Common myeloid progenitor, CD34-positive (primary cell): Measurements from ENCODE around the gene MPRIP.

Experiments used
- CTCF ChIA-PET: fragments of 350-600 bp; sonication (Branson Sonifier 250); formaldehyde crosslinking; loops from one replicate; lab custom pipeline; 2021; ENCODE audit warnings: antibody characterized with exemption; lab: Charles Lee
- POLR2A ChIA-PET: fragments of 350-600 bp; sonication (Branson Sonifier 250); formaldehyde crosslinking; loops from one replicate; lab custom pipeline; 2021; ENCODE audit warnings: antibody characterized with exemption; lab: Charles Lee
- DNase-seq, 3 donors: peaks; one replicate each; pipeline versions ENCODE4 v3.0.0 to v3.0.0-alpha.2; 2013
- H3K27ac ChIP-seq, 2 experiments: 1 replicate in 1 of 2; 2 replicates in 1 of 2; pipeline ENCODE4 v1.7.0; 2013; ENCODE audit warnings: inconsistent platforms in 2 of 2, low read length in 2 of 2, mild to moderate bottlenecking in 2 of 2, low read depth in 1 of 2, moderate library complexity in 1 of 2; ENCODE audit not compliant: severe bottlenecking in 2 of 2, insufficient read depth in 1 of 2, poor library complexity in 1 of 2
- H3K27me3 ChIP-seq, 5 experiments: replicated peaks in 2 of 5; 1 replicate in 3 of 5; 2 replicates in 2 of 5; pipeline versions ENCODE4 v1.6.1 to v1.7.0; 2013; ENCODE audit warnings: low read length in 4 of 5, mild to moderate bottlenecking in 2 of 5, moderate library complexity in 2 of 5, inconsistent platforms in 1 of 5; ENCODE audit not compliant: insufficient read depth in 5 of 5, control insufficient read depth in 4 of 5
- H3K36me3 ChIP-seq, 4 experiments: 1 replicate in 2 of 4; 2 replicates in 2 of 4; pipeline versions ENCODE4 v1.6.1 to v1.7.0; 2013; ENCODE audit warnings: low read length in 3 of 4, control low read depth in 1 of 4, mild to moderate bottlenecking in 1 of 4; ENCODE audit not compliant: control insufficient read depth in 4 of 4, insufficient read depth in 4 of 4
- H3K4me1 ChIP-seq, 4 experiments: 1 replicate in 3 of 4; 2 replicates in 1 of 4; pipeline versions ENCODE4 v1.6.1 to v1.7.1; 2013; ENCODE audit warnings: low read length in 3 of 4, mild to moderate bottlenecking in 3 of 4, control low read depth in 1 of 4, inconsistent platforms in 1 of 4, moderate library complexity in 1 of 4; ENCODE audit not compliant: control insufficient read depth in 4 of 4, insufficient read depth in 4 of 4; ENCODE audit errors: control extremely low read depth in 1 of 4
- H3K4me3 ChIP-seq, 7 experiments: 1 replicate in 4 of 7; 2 replicates in 3 of 7; pipeline versions ENCODE4 v1.5.1 to v1.7.0; 2013; ENCODE audit warnings: mild to moderate bottlenecking in 7 of 7, low read length in 6 of 7, moderate library complexity in 6 of 7, inconsistent platforms in 2 of 7, low read depth in 2 of 7, control low read depth in 1 of 7; ENCODE audit not compliant: insufficient read depth in 4 of 7, control insufficient read depth in 1 of 7; ENCODE audit errors: extremely low read depth in 1 of 7
- H3K9me3 ChIP-seq, 5 experiments: 1 replicate in 4 of 5; 2 replicates in 1 of 5; pipeline versions ENCODE4 v1.6.1 to v1.7.1; 2013; ENCODE audit warnings: low read length in 4 of 5, mild to moderate bottlenecking in 2 of 5, inconsistent platforms in 1 of 5, low read depth in 1 of 5, moderate library complexity in 1 of 5; ENCODE audit not compliant: control insufficient read depth in 4 of 5, insufficient read depth in 2 of 5; ENCODE audit errors: control extremely low read depth in 1 of 5
- WGBS: methylation state at CpG from one replicate; pipeline ENCODE4 v1.1.5; 2013; ENCODE audit not compliant: insufficient coverage; 5-methylcytosine and 5-hydroxymethylcytosine counted together

Gene MPRIP

GRCh38 chr17:17086585-17086984 lies 44.3 kb downstream of the MPRIP start:
- no peaks in the 10 kb centered on the region for H3K27me3 ChIP-seq
- POLR2A ChIA-PET = no interaction called here
- H3K4me3 ChIP-seq = no peak overlapping the region
- peaks cover 0 to 10% (median 5%) of the 10 kb centered on the region in 4 experiments for H3K4me1 ChIP-seq
- H3K9me3 ChIP-seq = no peaks in the 10 kb centered on the region
- no peak for DNase-seq
- no peak overlapping the region for H3K27ac ChIP-seq
- 100% methylated on average over 5 of the region's 6 CpGs for WGBS
- H3K36me3 ChIP-seq = peaks cover 6 to 67% (median 41%) of the 10 kb centered on the region in 4 experiments
- CTCF ChIA-PET = interaction anchor here (1.1 to 1.6 kb wide), 3 partner anchors 9 to 29 kb away, joined by 3 to 4 read pairs (median 4); no protein-coding TSS in a partner anchor

- no peak overlapping the region for H3K4me3 ChIP-seq
- WGBS = 96% methylated on average over 10 of the region's 13 CpGs
- no peak overlapping the region for H3K27ac ChIP-seq
- peaks cover 6 to 70% (median 41%) of the 10 kb centered on the region in 4 experiments for H3K36me3 ChIP-seq
- H3K4me1 ChIP-seq = peaks cover 0 to 10% (median 5%) of the 10 kb centered on the region in 4 experiments
- DNase-seq = no peak
- H3K27me3 ChIP-seq = no peaks in the 10 kb centered on the region
- ChIA-PET POLR2A (no interaction called here), CTCF (interaction anchor here (1.1 to 1.6 kb wide), 3 partner anchors 10 to 29 kb away, joined by 3 to 4 read pairs (median 4); no protein-coding TSS in a partner anchor)
- H3K9me3 ChIP-seq = no peaks in the 10 kb centered on the region
Observed at GRCh38 chr17:17087424-17088015, 45.3 kb downstream of the MPRIP start.

GRCh38 chr17:17088086-17088485 lies 45.8 kb downstream of the MPRIP start:
- Histone ChIP-seq H3K4me1 (peaks cover 0 to 10% (median 5%) of the 10 kb centered on the region in 4 experiments), H3K27ac (no peak overlapping the region), H3K9me3 (no peaks in the 10 kb centered on the region), H3K36me3 (peaks cover 4 to 65% (median 35%) of the 10 kb centered on the region in 4 experiments), H3K4me3 (no peak overlapping the region), H3K27me3 (no peaks in the 10 kb centered on the region)
- CTCF ChIA-PET = interaction anchor here (1.6 kb wide), 1 partner anchor 30 kb away, joined by 4 read pairs; no protein-coding TSS in a partner anchor
- 87% methylated on average over 5 of the region's 10 CpGs for WGBS
- DNase-seq = peak in 1 of 3 donors; percentile 20
- POLR2A ChIA-PET = no interaction called here

- H3K4me1 ChIP-seq = peaks cover 0 to 10% (median 5%) of the 10 kb centered on the region in 4 experiments
- POLR2A ChIA-PET = no interaction called here
Observed at GRCh38 chr17:17088541-17089525, 46.6 kb downstream of the MPRIP start.

GRCh38 chr17:17089796-17090641 lies 47.8 kb downstream of the MPRIP start:
- Histone ChIP-seq H3K9me3 (no peaks in the 10 kb centered on the region), H3K27me3 (no peaks in the 10 kb centered on the region), H3K36me3 (peaks cover 4 to 51% (median 24%) of the 10 kb centered on the region in 4 experiments), H3K27ac (no peak overlapping the region), H3K4me1 (peaks cover 0 to 10% (median 5%) of the 10 kb centered on the region in 4 experiments), H3K4me3 (no peak overlapping the region)
- DNase-seq = no peak
- CTCF ChIA-PET = no interaction called here
- WGBS = 98% methylated on average over 18 of the region's 18 CpGs
- POLR2A ChIA-PET = no interaction called here

More at GRCh38 chr17:17088541-17089525, 46.6 kb downstream of the MPRIP start:
- CTCF ChIA-PET = no interaction called here
- 73% methylated on average over 8 of the region's 8 CpGs for WGBS
- Histone ChIP-seq H3K27ac (peak overlapping the region in 1 of 2 experiments; percentile 35), H3K4me3 (no peak overlapping the region), H3K27me3 (no peaks in the 10 kb centered on the region), H3K9me3 (no peaks in the 10 kb centered on the region), H3K36me3 (peaks cover 4 to 59% (median 32%) of the 10 kb centered on the region in 4 experiments)
- peak in 2 of 3 donors; percentile 21 to 36 for DNase-seq

- ChIA-PET POLR2A (no interaction called here), CTCF (no interaction called here)
- no peak overlapping the region for H3K27ac ChIP-seq
- 96% methylated on average over 10 of the region's 11 CpGs for WGBS
- no peaks in the 10 kb centered on the region for H3K27me3 ChIP-seq
- H3K4me1 ChIP-seq = peaks cover 0 to 10% (median 5%) of the 10 kb centered on the region in 4 experiments
- H3K9me3 ChIP-seq = no peaks in the 10 kb centered on the region
- no peak overlapping the region for H3K4me3 ChIP-seq
- DNase-seq = no peak
- peaks cover 4 to 48% (median 26%) of the 10 kb centered on the region in 4 experiments for H3K36me3 ChIP-seq
Observed at GRCh38 chr17:17090642-17091103, 48.4 kb downstream of the MPRIP start.
